HG02623 (cell line): ENCODE measurements around the gene LARGE1.

Experiments used
- ATAC-seq: cut with Tn5 transposase; IDR thresholded peaks from one replicate; pipeline ENCODE4 v1.9.1; 2021; ENCODE audit warnings: moderate library complexity; ENCODE audit not compliant: unreplicated experiment

Gene LARGE1

DNA sequence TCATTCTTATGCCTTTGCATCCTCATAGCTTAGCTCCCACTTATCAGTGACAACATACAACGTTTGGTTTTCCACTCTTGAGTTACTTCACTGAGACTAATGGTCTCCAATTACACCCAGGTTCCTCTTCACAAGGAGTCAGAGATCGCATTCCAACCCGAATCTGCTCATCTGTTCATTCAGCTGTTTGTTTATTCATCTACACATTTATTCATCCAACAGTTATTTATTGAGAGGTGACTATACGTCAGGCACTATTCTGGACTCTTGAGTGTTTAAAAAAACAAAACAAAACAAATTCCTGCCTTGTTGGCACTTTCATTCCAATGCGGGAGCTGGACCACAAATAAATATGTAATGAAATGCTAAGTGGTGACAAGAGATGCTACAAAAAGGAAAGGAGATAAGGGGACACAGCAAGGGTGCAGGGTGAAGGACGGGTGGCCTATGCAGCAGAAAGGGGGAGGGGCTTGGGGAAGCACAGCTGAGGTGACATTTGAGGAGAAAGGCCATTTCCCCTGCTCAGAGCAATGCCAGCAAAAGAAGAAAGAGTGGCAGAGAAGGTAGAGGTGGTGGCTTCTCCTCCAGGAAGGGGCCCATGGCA is 468.3 kb downstream of the LARGE1 start:
- ATAC-seq: no peak

DNA sequence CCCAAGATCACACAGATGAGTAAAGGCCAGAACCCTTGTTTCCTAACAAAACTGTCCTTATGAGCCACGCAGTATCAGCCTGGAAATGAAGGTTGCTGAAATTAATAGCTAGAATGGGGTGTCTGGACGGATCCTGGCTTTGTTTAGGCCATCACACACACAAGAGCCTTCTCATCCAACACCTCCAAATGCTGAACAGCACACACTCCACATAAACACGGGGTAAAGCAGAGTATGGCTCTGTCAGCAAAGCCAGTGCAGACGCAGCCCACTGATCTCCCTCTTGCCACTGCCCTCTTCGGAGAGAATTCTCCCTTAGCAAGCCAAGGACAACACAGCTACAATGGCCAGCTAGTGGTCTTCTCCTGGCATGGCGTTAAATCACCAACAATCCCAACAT is 469.5 kb downstream of the LARGE1 start:
- no peak for ATAC-seq

DNA sequence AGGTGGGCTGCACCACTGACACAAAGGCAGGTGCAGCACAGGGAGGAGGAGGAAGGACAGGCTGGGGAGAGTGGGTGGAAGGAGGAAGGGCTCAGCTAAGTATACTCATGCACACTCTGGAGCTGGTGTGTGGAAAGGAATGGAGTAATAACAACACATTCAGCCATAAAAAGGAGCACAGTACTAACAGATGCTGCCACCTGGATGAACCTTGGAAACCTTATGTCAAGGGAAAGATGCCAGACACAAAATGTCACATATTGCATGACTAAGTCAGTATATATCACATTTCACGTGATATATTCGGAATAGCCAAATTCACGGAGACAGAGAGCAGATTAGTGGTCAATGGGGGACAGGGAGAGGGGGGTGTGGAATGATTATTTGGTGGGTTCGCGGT is 472.5 kb downstream of the LARGE1 start:
- no peak for ATAC-seq

DNA sequence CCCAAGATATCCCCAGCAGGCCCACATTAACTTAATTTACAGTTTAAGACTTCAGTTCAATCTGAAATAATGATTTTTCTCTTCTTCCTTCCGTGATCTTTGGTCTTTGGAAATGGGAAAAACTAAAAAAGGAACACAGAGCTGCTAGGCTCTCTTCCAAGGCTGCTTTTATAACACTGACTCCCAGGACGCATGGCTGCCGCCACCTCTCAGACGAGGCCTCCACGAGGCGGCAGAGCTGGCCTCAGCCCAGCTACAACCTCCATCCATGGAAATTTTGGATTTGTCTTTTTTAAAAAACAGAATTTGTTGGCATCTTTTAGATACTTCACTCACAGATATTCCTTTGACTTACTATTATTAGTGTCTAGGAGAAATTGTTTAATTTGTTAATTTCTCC is 476.6 kb downstream of the LARGE1 start:
- ATAC-seq: no peak

DNA sequence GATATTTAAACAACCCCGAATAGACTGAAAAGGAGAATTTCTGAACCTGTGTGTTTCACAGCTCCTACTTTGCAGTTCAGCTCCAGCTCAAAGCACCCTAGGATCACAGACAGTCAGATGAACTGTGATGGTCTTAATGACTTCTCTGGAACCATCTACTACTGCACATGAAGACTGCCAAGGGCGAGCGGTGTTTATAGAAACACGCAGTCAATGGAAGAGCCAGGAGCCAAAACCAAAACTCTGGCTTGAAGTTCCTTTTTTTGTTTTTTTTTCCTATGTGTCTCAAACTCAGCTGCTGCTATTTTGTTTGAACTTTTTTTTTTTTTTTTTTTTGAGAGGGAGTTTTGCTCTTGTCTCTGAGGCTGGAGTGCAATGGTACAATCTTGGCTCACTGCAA is 479.5 kb downstream of the LARGE1 start:
- ATAC-seq: no peak

DNA sequence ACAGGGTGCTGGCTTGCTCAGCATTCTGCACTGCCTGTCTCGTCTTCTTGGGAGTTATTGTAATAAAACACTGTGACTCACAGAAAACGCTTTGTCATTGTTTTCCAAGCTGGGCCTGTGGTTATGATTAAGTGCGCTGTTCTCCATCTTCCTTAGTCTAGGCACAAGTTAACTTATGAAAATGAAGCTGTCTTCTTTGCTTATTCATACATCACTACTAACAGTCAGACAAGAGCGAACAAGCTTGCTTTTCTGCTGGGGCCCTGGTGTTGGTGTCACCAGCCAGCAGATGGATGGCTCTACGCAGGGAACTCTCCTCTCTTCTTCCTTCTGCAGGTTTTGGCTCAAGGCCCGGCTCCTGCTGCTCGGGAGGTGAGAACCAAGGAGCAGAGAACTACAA is 482.0 kb downstream of the LARGE1 start:
- ATAC-seq: no peak

DNA sequence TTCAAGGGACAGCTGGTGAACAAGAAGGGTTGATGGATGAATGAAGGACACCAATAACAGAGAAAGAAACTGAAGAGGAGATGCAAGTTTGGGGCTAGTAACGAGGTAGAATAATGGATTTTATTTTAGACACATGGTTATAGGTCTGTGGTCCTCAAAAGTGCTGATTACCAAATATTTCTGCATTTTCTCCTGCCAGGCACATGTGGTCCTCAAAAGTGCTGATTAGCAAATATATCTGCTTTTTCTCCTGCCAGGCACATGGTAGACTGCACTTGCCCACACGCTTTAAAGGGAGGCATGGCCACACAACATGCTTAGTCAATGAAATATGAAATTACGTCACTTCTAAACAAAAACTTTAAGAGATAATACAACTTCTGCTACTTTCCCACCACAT is 489.0 kb downstream of the LARGE1 start:
- ATAC-seq: no peak

DNA sequence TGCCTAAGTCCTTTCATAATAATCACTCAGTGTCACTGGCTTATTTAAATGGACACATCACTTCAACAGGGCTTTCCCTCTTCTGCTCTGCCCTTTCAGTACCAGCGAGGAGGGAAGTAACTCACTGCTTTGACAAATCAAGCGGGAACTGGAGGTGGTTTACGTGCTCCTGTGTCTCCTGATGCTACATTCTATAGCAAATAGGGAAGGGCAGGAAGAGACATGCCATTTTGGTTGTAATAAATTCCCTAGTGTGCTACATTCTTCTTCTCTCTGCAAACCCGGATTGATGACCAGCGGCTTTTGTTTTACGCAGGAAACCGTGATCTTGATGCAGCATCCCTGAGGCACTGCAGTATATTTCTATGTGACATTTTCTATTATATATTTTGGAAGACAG is 491.0 kb downstream of the LARGE1 start:
- no peak for ATAC-seq

DNA sequence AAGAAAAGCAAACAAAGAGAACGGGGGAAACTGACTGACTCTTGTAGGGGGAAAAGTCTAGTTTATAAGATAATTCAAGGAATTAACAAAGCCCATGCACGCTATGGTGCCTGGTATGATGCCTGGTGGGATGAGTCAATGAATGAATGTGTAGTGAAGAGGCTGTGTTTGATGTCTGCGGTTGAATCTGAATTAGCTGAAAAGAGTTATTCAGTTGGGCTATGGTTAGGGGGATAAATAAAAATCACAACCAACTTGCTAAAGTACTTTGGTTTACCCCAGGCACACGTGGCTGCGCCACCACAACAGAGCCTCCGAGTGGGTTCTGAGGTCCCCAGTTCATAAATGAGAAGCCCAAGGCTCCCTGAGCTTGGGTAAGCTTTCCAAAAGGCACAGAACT is 492.8 kb downstream of the LARGE1 start:
- no peak for ATAC-seq

DNA sequence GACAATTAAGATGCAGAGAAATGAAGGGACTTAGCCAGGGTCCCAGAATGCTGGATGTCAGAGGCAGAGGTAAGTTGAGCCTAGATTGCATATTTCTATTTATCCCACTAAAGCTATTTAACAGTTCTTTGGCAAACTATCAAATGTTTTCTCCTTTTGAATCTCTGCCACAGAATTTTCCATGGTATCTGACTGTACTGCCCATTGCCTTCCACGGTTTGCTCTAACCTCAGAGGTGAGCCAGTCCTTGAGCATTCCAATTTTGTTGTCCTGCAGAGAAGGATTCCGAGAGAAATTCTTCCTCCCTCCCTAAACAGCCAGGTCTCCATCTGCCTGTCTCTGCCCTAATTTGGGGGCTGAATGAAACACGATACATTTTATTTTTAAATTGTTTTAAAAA is 493.8 kb downstream of the LARGE1 start:
- ATAC-seq: no peak

DNA sequence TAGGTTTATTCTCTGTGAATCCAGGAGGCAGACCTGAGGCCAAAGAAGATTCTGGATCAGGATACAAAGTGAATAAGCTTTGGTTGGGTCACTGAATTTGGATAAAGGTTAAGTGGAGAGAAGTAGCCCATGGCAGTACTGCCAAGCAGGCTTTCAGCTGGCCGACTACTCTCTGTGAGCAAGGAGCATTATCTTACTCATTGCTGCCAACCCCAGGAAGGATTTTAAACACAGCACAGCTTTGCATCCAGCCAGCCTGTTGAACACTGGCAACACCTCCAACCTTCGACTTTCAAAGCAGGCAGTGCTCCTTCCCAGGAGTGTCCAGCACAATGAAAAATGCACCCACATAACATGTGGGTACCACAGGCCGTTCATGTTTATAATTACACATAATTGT is 498.4 kb downstream of the LARGE1 start:
- no peak for ATAC-seq

DNA sequence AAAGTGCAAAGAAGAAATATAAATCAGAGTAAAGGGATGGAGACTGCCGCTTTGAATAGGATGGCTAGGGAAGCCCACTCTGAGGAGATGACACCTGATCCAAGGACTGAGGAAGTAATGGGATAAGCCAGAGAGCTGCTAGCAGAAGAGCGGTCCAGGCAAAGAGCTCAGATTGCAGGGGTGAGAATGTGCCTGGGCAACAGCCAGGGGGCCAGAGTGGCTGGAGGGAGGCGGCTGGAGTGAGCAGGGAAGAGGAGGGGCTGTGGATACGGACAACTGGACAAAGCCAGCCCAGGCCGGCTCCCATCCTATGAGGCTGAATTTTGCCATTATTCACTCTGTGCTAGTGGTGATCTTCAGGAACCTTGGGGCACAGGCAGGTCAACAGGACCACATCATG is 501.8 kb downstream of the LARGE1 start:
- no peak for ATAC-seq

DNA sequence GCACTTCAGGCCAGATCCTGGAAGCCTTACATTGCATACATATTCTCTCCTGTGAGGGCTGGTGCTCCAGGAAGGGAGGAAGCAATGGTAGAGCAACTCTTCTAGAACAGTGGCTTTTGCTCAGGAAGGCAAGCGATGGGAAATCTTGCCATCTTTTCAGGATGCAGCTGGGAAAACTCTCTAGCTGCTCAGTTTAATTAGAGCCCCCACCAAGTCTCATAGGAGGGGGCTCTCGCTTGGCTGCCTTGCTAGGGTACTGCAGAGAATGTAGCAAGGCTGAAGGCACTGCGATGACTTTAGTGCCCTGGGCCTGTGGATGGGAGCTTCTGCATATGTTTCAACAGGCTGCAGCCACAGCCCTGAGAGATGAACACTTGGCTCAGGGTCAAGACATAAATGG is 504.9 kb downstream of the LARGE1 start:
- ATAC-seq: no peak

DNA sequence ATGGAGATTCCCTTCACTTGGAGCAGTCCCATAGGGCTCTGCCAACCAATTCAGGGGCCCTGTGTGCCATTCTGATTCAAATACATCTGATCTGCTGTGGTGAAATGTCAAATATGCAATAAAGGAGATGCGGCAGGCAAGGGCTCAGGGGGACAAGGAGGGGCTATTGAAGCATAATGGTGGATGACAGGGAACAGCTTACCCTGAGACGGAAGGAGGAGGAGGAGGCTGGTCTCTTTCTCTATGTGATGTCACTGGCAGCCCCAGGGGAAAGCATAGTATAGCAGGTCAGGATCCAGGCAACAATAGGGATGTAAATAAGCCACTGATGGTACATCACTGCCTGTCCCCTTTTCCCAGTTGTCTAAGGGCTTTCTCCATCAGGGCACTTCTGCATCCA is 511.2 kb downstream of the LARGE1 start:
- no peak for ATAC-seq

DNA sequence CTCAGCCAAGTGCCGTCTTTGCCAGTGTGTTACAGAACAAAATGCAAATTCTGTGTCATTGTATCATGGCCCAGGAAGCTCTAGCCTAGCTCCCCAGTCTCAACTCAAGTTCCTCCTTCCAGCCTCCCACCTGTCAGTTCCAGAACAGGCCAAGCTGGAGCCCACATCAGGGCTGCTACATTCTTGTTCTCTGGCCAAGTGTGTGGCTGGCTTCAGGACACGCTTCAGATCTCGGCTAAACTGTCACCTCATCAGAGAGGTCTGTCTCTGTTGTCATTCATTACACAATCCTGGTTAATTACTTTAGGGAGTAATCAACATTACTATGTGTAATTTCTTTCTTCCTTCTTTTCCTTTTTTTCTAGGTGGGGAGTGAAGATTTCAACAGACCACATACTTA is 515.1 kb downstream of the LARGE1 start:
- no peak for ATAC-seq

DNA sequence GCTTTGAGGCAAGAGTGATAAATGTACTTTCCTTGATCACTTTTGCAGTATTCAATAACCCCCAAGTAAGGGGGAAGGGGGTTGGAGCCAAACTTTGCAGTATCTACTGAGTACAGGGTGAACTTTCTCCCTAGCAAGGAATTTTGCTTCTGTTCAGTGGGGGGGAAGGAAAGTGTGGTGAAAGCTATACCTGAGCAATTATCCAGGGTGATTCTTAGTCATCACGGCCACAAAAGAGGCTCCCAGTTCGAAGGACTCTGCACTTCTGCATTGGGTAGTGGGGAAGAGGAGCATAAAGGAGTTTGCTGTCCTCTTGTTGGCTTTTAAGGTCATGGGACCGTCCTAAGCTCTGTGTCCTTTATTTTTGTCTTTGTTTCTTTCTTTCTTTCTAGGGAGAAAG is 515.6 kb downstream of the LARGE1 start:
- ATAC-seq: no peak

DNA sequence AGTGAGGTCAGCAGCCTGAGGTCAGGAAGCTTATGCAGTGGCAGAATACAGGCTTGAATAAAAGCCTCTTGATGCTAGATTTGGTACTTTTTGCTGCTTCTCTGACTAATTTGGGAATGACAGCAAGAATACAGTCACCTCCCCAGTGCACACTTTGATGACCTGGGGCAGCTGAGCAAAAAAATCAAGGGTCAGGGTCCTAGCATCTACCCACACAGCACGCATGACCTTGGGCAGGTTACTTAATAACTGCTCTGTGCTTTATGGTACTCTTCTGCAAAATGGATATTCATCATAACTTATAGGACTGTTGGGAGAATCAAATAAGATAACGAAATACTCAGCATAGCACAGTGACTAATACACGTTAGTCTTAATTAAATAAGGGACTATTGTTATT is 518.0 kb downstream of the LARGE1 start:
- ATAC-seq: no peak

DNA sequence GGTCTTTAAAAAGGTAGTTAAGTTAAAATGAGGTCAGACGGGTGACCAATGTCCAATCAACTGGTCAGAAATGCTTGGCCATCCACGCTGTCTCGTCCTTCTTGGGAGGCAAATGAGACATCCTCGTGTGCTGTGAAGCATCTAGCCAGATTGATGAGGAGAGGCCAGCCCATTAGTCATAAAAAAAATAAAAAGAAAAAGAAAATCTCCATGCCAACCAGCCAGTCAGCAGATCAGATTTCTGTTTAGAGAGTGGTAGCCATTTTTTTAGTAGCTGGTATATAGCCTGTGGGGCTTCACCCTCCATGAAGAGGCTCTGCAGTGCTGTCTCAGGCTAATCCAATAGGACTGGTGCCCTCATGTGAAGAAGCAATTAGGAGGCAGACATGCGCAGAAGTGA is 519.0 kb downstream of the LARGE1 start:
- no peak for ATAC-seq

DNA sequence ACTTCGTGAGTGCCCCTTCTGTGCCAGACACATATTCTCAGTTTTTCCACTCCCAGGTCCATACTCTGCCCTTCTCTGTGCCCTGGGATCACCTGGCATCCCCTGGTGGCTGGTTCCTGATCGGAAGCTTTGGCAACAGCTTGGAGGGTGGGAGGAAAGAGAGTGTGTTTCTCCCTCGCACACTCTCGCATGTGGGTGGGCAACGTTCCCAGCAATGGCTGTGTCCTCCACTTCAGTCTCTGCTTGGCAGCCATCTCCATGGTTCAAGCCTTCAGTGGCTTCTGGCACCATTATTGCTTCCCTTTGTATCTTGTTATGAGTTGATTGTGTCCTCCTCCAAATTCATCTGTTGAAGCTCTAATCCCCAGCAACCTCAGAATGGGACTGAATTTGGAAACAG is 519.4 kb downstream of the LARGE1 start:
- no peak for ATAC-seq

DNA sequence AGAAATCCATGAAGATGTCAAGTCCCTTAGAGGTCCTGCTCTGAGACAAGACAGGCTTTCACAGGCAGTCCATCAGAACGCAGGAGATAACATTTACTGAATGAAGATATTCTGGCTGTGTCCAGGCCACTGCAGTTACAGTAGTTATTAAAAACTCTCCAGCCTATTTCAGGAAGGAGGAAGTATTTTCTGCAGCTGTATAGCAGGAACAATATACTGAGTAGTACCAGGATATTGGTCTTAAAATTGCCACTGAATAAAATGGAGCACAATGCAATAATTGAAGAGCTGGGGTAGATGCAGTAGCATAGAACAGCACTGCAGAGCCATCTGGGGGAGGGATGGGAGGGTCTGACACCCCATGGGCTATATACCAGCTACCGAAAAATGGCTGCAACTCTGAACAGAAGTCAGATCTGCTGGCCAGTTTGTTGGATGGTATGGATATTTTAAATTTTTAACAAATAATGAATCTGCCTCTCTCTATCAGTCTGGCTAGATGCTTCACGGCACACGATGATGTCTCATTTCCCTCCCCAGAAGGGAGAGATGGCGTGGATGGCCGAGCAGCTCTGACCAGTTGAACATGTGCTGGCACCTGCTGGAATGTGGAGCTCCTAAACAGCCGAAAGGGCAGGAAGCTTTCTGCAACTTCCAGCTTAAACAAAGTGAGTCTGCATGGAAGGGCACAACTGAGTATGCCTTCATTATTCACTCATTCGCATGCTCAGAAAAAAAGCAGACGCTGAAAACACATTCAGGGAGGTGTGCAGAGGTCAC is 520.0 kb downstream of the LARGE1 start:
- no peak for ATAC-seq

DNA sequence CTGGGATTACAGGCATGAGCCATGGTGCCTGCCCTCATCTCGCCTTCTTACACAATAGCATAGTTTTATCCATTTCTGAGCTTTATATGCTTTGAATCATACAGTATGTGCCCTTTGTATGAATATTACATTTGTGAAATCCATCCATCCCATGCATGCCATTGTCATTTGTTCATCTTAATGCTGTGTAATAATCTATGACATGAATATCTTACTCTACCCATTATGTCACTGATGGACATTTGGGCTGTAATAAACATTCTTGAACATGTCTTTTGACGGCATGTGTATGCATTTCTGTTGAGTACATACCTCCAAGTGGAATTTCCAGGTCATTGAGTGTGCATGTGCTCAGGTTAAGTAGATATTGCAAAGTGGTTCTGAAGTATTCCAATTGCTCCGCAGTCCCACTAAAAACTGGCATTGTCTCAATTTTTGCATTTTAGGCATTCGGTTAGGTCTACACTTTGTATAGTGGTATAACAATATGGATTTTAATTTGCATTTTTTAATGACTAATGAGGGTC is 522.8 kb downstream of the LARGE1 start:
- no peak for ATAC-seq

DNA sequence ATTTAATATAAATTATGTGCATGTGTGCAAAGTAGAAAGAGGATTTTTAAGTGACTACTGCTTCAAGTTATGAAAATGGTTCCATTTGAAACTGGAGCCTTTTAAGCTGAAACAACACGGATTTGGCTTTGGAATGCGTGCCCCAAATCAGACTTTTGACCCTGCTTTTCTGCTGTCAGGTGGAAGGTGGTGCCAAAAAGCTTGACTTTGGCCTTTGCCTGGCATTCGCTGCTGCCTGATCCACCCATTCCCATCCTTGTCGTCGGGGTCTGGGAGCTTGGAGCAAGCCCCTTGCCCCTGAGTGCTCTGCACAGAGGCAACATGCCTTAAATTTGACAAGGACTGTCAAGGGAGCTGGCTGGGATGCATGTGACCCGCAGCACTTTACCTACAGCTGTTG is 526.8 kb downstream of the LARGE1 start:
- ATAC-seq: no peak

DNA sequence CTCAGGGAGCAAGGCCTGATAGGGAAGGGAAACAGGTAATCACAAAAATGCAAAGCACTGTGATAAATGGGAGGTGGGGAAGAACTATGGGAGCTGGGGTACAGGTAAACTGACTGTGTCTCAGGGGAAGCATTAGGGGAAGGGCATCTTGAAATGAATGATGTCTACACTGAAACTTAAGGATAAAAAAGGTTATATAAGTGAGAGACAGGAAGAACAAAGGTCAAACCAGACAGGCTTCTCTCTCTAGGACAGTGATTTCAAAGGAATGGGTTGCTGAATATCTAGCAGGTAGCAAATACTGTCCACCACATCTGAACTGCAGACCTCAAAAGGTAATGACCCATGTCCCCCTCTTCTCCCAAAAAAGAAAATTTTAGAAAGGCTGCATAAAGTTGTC is 529.0 kb downstream of the LARGE1 start:
- ATAC-seq: no peak
